DND-41 (cell line): ENCODE results near the gene PDIA6.

Source experiments
- ATAC-seq: fragments of 200-7000 bp; cut with Tn5 transposase; 3 replicates; pipeline ENCODE4 v1.9.1; 2021; ENCODE audit warnings: low read depth; ENCODE audit not compliant: insufficient read depth
- DNase-seq: peaks from one replicate; pipeline ENCODE4 v3.0.0-alpha.2; 2020
- H2AFZ ChIP-seq: 2 replicates; pipeline ENCODE4 v1.6.0; 2012; ENCODE audit warnings: low read depth, low read length
- H3K27ac ChIP-seq: 2 replicates; pipeline ENCODE4 v1.5.1; 2012; ENCODE audit warnings: low read length, inconsistent platforms
- H3K27me3 ChIP-seq: fragments of 200-600 bp; sonication (generic); 2 replicates; pipeline ENCODE4 v1.6.0; 2012; ENCODE audit warnings: low read length, mild to moderate bottlenecking, inconsistent platforms; ENCODE audit not compliant: insufficient read depth, poor library complexity
- H3K36me3 ChIP-seq: 2 replicates; pipeline ENCODE4 v1.5.1; 2012; ENCODE audit warnings: low read length, inconsistent platforms; ENCODE audit not compliant: insufficient read depth
- H3K4me1 ChIP-seq: 2 replicates; pipeline ENCODE4 v1.5.1; 2012; ENCODE audit warnings: mild to moderate bottlenecking, low read length; ENCODE audit not compliant: insufficient read depth
- H3K4me2 ChIP-seq: 2 replicates; pipeline ENCODE4 v1.6.0; 2012; ENCODE audit warnings: mild to moderate bottlenecking, moderate library complexity, low read length, inconsistent platforms; ENCODE audit not compliant: insufficient read depth
- H3K4me3 ChIP-seq, 2 experiments: fragments of 200-600 bp in 1 of 2; shearing (Covaris generic) in 1 of 2; 2 replicates each; pipeline ENCODE4 v1.5.1; 2012 to 2016; ENCODE audit warnings: inconsistent platforms in 2 of 2, low read length in 2 of 2, mild to moderate bottlenecking in 2 of 2, low read depth in 1 of 2, moderate library complexity in 1 of 2
- H3K79me2 ChIP-seq: 2 replicates; pipeline ENCODE4 v1.6.0; 2012; ENCODE audit warnings: low read length, inconsistent platforms; ENCODE audit not compliant: insufficient read depth
- H3K9ac ChIP-seq: 2 replicates; pipeline ENCODE4 v1.6.0; 2012; ENCODE audit warnings: low read depth, mild to moderate bottlenecking, inconsistent platforms, low read length, moderate library complexity
- H3K9me3 ChIP-seq: 2 replicates; pipeline ENCODE4 v1.5.1; 2012; ENCODE audit warnings: low read length, moderate library complexity, mild to moderate bottlenecking, inconsistent platforms; ENCODE audit not compliant: insufficient read depth, severe bottlenecking
- H4K20me1 ChIP-seq: 2 replicates; pipeline ENCODE4 v1.6.0; 2012; ENCODE audit warnings: low read length; ENCODE audit not compliant: insufficient read depth
- CTCF ChIP-seq: IDR thresholded peaks from 2 replicates; pipeline ENCODE4 v1.5.1; 2012; ENCODE audit warnings: borderline replicate concordance, low read length, moderate library complexity, mild to moderate bottlenecking; ENCODE audit not compliant: poor library complexity, severe bottlenecking; ENCODE audit errors: extremely low read depth
- EZH2 ChIP-seq: IDR thresholded peaks from 3 replicates; pipeline ENCODE4 v1.6.1; 2012; ENCODE audit warnings: borderline replicate concordance, low read depth, mild to moderate bottlenecking, moderate library complexity, low read length, inconsistent platforms; ENCODE audit not compliant: severe bottlenecking

The PDIA6 gene

GRCh38 chr2:10771786-10772185 is 40.8 kb downstream of the PDIA6 start:
- TF ChIP-seq EZH2: no peak
- TF ChIP-seq CTCF: no peak
- Histone ChIP-seq H3K79me2 (no peaks in the 10 kb centered on the region), H3K9me3 (no peaks in the 10 kb centered on the region), H3K4me2 (no peak overlapping the region), H3K4me3 (no peak overlapping the region), H3K27ac (no peak overlapping the region), H3K36me3 (no peaks in the 10 kb centered on the region), H3K9ac (no peak overlapping the region), H3K27me3 (no peaks in the 10 kb centered on the region), H2AFZ (no peak overlapping the region), H4K20me1 (peaks cover 7% of the 10 kb centered on the region; the same call in 1 of the 2 replicates), H3K4me1 (no peaks in the 10 kb centered on the region)
- no peak for ATAC-seq
- no peak for DNase-seq

- TF ChIP-seq CTCF: no peak
- TF ChIP-seq EZH2: no peak
- DNase-seq (no peak), ATAC-seq (no peak)
- Histone ChIP-seq H4K20me1 (peaks cover 7% of the 10 kb centered on the region; the same call in 1 of the 2 replicates), H3K27me3 (no peaks in the 10 kb centered on the region), H3K4me1 (no peaks in the 10 kb centered on the region), H3K36me3 (no peaks in the 10 kb centered on the region), H3K4me2 (no peak overlapping the region), H2AFZ (no peak overlapping the region), H3K4me3 (no peak overlapping the region), H3K27ac (no peak overlapping the region), H3K9ac (no peak overlapping the region), H3K79me2 (no peaks in the 10 kb centered on the region), H3K9me3 (no peaks in the 10 kb centered on the region)
Observed at GRCh38 chr2:10770956-10771750, 41.4 kb downstream of the PDIA6 start.

GRCh38 chr2:10768063-10768507 is 44.5 kb downstream of the PDIA6 start:
- no peak overlapping the region for H3K27ac ChIP-seq
- H3K36me3 ChIP-seq: no peaks in the 10 kb centered on the region
- H3K79me2 ChIP-seq: no peaks in the 10 kb centered on the region
- H3K4me2 ChIP-seq: no peak overlapping the region
- ATAC-seq (no peak), DNase-seq (no peak)
- no peaks in the 10 kb centered on the region for H3K4me1 ChIP-seq
- no peak overlapping the region for H3K4me3 ChIP-seq
- H2AFZ ChIP-seq: no peak overlapping the region
- H3K9me3 ChIP-seq: no peaks in the 10 kb centered on the region
- H4K20me1 ChIP-seq: no peaks in the 10 kb centered on the region
- H3K9ac ChIP-seq: no peak overlapping the region
- TF ChIP-seq CTCF: no peak
- TF ChIP-seq EZH2: no peak
- H3K27me3 ChIP-seq: no peaks in the 10 kb centered on the region
